HFFc6 (cell line): ENCODE results near the gene RASEF. TPM values are rescaled to one million over a fixed set of nuclear protein-coding genes. Genes with fewer than 3 reads are reported as not detected.
A peak's percentile ranks its signal among the peaks of the same experiment; 100 is the strongest.

Experiments used
- DNase-seq: peaks from one replicate; pipeline ENCODE4 v3.0.0-alpha.2; 2018
- H3K27ac Mint-ChIP-seq: 2 replicates; pipeline ENCODE4 v1.8.0; 2020; ENCODE audit warnings: mild to moderate bottlenecking, mixed read lengths
- H3K27me3 Mint-ChIP-seq: 2 replicates; pipeline ENCODE4 v1.8.0; 2021; ENCODE audit warnings: mild to moderate bottlenecking, moderate library complexity, mixed read lengths; ENCODE audit not compliant: insufficient read depth
- H3K36me3 Mint-ChIP-seq: 2 replicates; pipeline ENCODE4 v1.8.0; 2021; ENCODE audit warnings: low read depth, mixed read lengths
- H3K4me1 Mint-ChIP-seq: 2 replicates; pipeline ENCODE4 v1.8.0; 2020; ENCODE audit warnings: low read depth, mixed read lengths
- H3K4me3 Mint-ChIP-seq: 2 replicates; pipeline ENCODE4 v1.8.0; 2020; ENCODE audit warnings: mild to moderate bottlenecking, moderate library complexity, mixed read lengths
- H3K9me3 Mint-ChIP-seq: 2 replicates; pipeline ENCODE4 v1.8.0; 2020; ENCODE audit warnings: mild to moderate bottlenecking, mixed read lengths
- CTCF ChIP-seq: fragments of 200-600 bp; sonication (generic); IDR thresholded peaks from 2 replicates; pipeline ENCODE4 v1.5.0; 2021; ENCODE audit warnings: antibody characterized with exemption, mild to moderate bottlenecking
- total RNA-seq, 6 experiments: library from RNA; stranded (reverse); fragmentation: NEBNext Ultra II Directional; extraction: Animal tissue kit (Norgen Biotek cat#: 25700); gene quantifications; 2 replicates in 1 of 6; 3 replicates in 5 of 6; pipeline ENCODE4 v1.2.3, GENCODE V29; 2021

RASEF gene
- total RNA-seq, 6 experiments from 2014 or later, result 0.05 to 0.10 (median 0.08) TPM; not detected in 3

GRCh38 chr9:83039303-83039702 lies 23.6 kb downstream of the RASEF start:
- DNase-seq, result no peak
- Mint-ChIP-seq H3K36me3 (no peaks in the 10 kb centered on the region), H3K27ac (no peak overlapping the region), H3K4me3 (no peak overlapping the region), H3K4me1 (peaks cover 18% of the 10 kb centered on the region), H3K9me3 (no peaks in the 10 kb centered on the region), H3K27me3 (peaks cover 16% of the 10 kb centered on the region)
- TF ChIP-seq CTCF, result no peak

- Mint-ChIP-seq H3K27me3 (peaks cover 7% of the 10 kb centered on the region), H3K4me1 (peaks cover 17% of the 10 kb centered on the region), H3K9me3 (no peaks in the 10 kb centered on the region), H3K4me3 (no peak overlapping the region), H3K27ac (no peak overlapping the region), H3K36me3 (no peaks in the 10 kb centered on the region)
- no peak for DNase-seq
- TF ChIP-seq CTCF, result no peak
Measured at GRCh38 chr9:83036043-83036442, 26.9 kb downstream of the RASEF start.

- DNase-seq, result no peak
- no peak overlapping the region for H3K27ac Mint-ChIP-seq
Measured at GRCh38 chr9:83035143-83035542, 27.8 kb downstream of the RASEF start.

GRCh38 chr9:83034587-83034986 lies 28.4 kb downstream of the RASEF start:
- peak; percentile 28 for DNase-seq
- no peak for TF ChIP-seq CTCF
- no peaks in the 10 kb centered on the region for H3K36me3 Mint-ChIP-seq
- H3K4me3 Mint-ChIP-seq, result no peak overlapping the region
- no peaks in the 10 kb centered on the region for H3K9me3 Mint-ChIP-seq
- H3K27me3 Mint-ChIP-seq, result peaks cover 7% of the 10 kb centered on the region
- peaks cover 32% of the 10 kb centered on the region for H3K4me1 Mint-ChIP-seq
- no peak overlapping the region for H3K27ac Mint-ChIP-seq

More at GRCh38 chr9:83035143-83035542, 27.8 kb downstream of the RASEF start:
- Mint-ChIP-seq H3K36me3 (no peaks in the 10 kb centered on the region), H3K4me3 (no peak overlapping the region), H3K27me3 (peaks cover 7% of the 10 kb centered on the region), H3K4me1 (peaks cover 26% of the 10 kb centered on the region), H3K9me3 (no peaks in the 10 kb centered on the region)
- TF ChIP-seq CTCF, result no peak

- no peaks in the 10 kb centered on the region for H3K36me3 Mint-ChIP-seq
- H3K9me3 Mint-ChIP-seq, result no peaks in the 10 kb centered on the region
- DNase-seq, result no peak
- no peak for TF ChIP-seq CTCF
- peaks cover 33% of the 10 kb centered on the region for H3K4me1 Mint-ChIP-seq
- H3K4me3 Mint-ChIP-seq, result no peak overlapping the region
- H3K27ac Mint-ChIP-seq, result no peak overlapping the region; the same call in 1 of the 2 replicates
- H3K27me3 Mint-ChIP-seq, result peaks cover 4% of the 10 kb centered on the region
Measured at GRCh38 chr9:83034026-83034425, 28.9 kb downstream of the RASEF start.
